ENCODE data around the gene SEZ6. TPM values are rescaled to one million over a fixed set of nuclear protein-coding genes. Genes with fewer than 3 reads are reported as not detected.

Gene SEZ6
- total RNA-seq, 1 experiment from 2014 or later, result not detected

DNA sequence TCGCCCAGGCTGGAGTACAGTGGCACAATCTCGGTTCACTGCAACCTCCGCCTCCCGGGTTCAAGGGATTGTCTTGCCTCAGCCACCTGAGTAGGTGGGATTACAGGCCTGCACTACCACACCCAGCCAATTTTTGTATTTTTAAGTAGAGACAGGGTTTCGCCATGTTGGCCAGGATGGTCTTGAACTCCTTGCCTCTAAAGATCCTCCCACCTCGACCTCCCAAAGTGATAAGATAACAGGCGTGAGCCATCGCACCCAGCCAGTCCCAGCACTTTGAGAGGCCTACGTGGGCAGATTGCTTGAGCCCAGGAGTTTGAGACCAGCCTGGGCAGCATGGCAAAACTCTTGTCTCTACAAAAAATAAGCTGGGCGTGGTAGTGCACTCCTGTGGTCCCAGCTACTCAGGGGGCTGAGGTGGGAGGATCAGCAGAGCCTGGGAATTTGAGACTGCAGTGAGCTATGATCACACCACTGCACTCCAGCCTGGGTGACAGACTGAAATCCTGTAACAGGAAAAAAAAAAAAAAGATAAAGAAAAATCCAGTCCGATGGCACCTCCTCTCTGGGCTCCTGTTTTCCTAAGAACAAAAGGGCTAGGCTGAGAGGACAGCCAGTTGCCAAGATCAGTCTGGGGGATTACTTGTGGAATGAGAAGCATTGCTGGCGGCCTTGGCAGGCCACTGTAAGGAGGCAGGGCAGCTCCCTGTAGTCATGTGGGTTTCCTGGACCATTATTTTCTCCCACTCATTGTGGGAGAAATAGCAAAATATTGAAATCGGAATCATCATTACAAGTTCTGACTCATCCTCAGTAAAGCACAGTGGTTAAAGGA lies 34.1 kb upstream of the SEZ6 start:
- Histone ChIP-seq H3K27me3 (ENCODE audit: insufficient read depth, low read depth) (peaks cover 43% of the 10 kb centered on the region), H3F3A (ENCODE audit: insufficient read depth, low read depth) (no peaks in the 10 kb centered on the region), H3K9me3 (ENCODE audit: insufficient read depth, low read depth) (no peaks in the 10 kb centered on the region), H3K79me2 (ENCODE audit: low read depth) (no peaks in the 10 kb centered on the region), H2AFZ (no peak overlapping the region), H4K20me1 (ENCODE audit: insufficient read depth) (no peaks in the 10 kb centered on the region), H3K4me3 (no peak overlapping the region), H3K27ac (no peak overlapping the region), H3K4me1 (replicated peaks; ENCODE audit: insufficient read depth) (no peaks in the 10 kb centered on the region), H3K36me3 (ENCODE audit: low read depth) (no peaks in the 10 kb centered on the region), H3K4me2 (no peak overlapping the region), H3K9me2 (ENCODE audit: insufficient read depth) (no peaks in the 10 kb centered on the region)
- no peak for TF ChIP-seq EZH2 (IDR thresholded peaks at IDR 0.05; ENCODE audit: low read depth)
- TF ChIP-seq, protein P1, sequence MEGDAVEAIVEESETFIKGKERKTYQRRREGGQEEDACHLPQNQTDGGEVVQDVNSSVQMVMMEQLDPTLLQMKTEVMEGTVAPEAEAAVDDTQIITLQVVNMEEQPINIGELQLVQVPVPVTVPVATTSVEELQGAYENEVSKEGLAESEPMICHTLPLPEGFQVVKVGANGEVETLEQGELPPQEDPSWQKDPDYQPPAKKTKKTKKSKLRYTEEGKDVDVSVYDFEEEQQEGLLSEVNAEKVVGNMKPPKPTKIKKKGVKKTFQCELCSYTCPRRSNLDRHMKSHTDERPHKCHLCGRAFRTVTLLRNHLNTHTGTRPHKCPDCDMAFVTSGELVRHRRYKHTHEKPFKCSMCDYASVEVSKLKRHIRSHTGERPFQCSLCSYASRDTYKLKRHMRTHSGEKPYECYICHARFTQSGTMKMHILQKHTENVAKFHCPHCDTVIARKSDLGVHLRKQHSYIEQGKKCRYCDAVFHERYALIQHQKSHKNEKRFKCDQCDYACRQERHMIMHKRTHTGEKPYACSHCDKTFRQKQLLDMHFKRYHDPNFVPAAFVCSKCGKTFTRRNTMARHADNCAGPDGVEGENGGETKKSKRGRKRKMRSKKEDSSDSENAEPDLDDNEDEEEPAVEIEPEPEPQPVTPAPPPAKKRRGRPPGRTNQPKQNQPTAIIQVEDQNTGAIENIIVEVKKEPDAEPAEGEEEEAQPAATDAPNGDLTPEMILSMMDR (conservative IDR thresholded peaks at IDR 0.05), result no peak
- peak in 1 of 2 experiments; percentile 21 for DNase-seq
- intact Hi-C loops (cut with micrococcal nuclease; ENCODE audit: unreplicated experiment), result no loop called here
- ChIA-PET POLR2A (ENCODE audit: unreplicated experiment) (interaction anchor here (0.6 kb wide), 2 partner anchors 22 to 161 kb away, joined by 5 to 6 read pairs; no protein-coding TSS in a partner anchor), CTCF (interaction anchor here (0.6 to 0.7 kb wide), 2 partner anchors 161 to 215 kb away, joined by 3 to 9 read pairs; no protein-coding TSS in a partner anchor)
- BruUV-seq (replicated peaks), result no TSS peak

DNA sequence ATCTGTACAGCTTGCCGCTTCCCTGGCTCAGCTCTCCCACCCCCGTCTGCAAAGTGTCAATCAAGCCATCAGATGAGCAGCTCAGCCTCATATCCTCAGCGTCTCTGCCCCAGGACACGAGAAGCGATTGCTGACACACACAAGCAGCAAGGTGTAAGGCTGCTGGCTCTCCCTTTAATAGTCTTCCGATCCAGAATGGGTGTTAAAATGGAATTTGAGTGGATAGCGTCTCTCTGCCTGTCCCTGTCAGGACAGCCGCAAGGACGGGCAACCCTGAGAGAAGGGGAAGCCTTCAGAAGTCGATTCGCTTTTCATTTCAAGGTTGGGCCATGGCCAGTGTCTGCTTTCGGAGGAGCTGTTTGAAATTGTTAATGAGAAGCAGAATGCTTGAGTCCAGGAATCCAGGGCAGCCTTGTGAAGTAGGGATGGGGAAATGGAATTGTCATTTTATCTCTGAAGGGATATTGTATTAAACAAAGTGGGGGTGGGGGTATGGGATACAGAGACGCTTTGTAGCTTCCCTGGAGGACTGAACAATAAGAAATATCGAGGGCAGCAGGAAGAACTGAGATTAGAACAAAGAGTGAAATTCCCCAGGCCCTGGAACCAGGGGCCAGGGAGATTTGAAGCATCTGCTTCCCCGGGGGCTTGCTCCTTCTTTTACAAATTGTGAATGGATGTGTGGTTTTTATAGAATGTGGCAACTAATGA lies 32.4 kb upstream of the SEZ6 start:
- Histone ChIP-seq H4K20me1 (ENCODE audit: insufficient read depth) (no peaks in the 10 kb centered on the region), H3K27me3 (ENCODE audit: insufficient read depth, low read depth) (peaks cover 60% of the 10 kb centered on the region), H2AFZ (no peak overlapping the region), H3K9me3 (ENCODE audit: insufficient read depth, low read depth) (peaks cover 10% of the 10 kb centered on the region; the same call in 1 of the 2 replicates), H3K9me2 (ENCODE audit: insufficient read depth) (no peaks in the 10 kb centered on the region), H3K79me2 (ENCODE audit: low read depth) (no peaks in the 10 kb centered on the region), H3K4me2 (no peak overlapping the region), H3F3A (ENCODE audit: insufficient read depth, low read depth) (no peaks in the 10 kb centered on the region), H3K4me1 (replicated peaks; ENCODE audit: insufficient read depth) (no peaks in the 10 kb centered on the region), H3K27ac (no peak overlapping the region), H3K4me3 (no peak overlapping the region), H3K36me3 (ENCODE audit: low read depth) (no peaks in the 10 kb centered on the region)
- ChIA-PET CTCF (no interaction called here), POLR2A (ENCODE audit: unreplicated experiment) (interaction anchor here (0.6 kb wide), 1 partner anchor 204 kb away, joined by 16 read pairs; no protein-coding TSS in a partner anchor)
- BruUV-seq (replicated peaks), result no TSS peak
- intact Hi-C loops (cut with micrococcal nuclease; ENCODE audit: unreplicated experiment), result no loop called here
- TF ChIP-seq EZH2 (IDR thresholded peaks at IDR 0.05; ENCODE audit: low read depth), result no peak
- TF ChIP-seq, protein P1 (conservative IDR thresholded peaks at IDR 0.05), result no peak
- no peak for DNase-seq

DNA sequence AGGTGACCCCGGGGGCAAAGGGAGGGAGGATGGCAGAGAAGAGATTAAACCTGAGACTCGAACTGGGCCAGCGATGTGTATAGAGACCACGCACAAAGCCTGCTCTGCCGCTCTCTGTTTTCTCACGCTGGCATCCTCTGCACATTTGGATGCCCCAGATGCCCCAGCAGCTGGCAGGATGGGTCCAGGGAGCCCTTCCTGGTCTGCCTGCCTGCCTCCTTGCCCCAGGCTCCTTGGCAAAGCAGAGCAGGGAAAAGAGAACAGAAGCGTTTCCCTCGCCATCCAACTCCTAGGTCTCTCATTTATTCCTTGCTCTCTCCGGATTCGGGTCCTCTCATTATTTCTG lies 31.9 kb upstream of the SEZ6 start:
- ChIA-PET CTCF (no interaction called here), POLR2A (ENCODE audit: unreplicated experiment) (no interaction called here)
- Histone ChIP-seq H3K27ac (no peak overlapping the region), H3K4me3 (no peak overlapping the region), H3K4me2 (no peak overlapping the region), H3K4me1 (replicated peaks; ENCODE audit: insufficient read depth) (no peaks in the 10 kb centered on the region), H3K9me3 (ENCODE audit: insufficient read depth, low read depth) (peaks cover 10% of the 10 kb centered on the region; the same call in 1 of the 2 replicates), H3K27me3 (ENCODE audit: insufficient read depth, low read depth) (peaks cover 65% of the 10 kb centered on the region), H2AFZ (no peak overlapping the region), H3K79me2 (ENCODE audit: low read depth) (no peaks in the 10 kb centered on the region), H3K36me3 (ENCODE audit: low read depth) (no peaks in the 10 kb centered on the region), H3K9me2 (ENCODE audit: insufficient read depth) (no peaks in the 10 kb centered on the region), H4K20me1 (ENCODE audit: insufficient read depth) (no peaks in the 10 kb centered on the region), H3F3A (ENCODE audit: insufficient read depth, low read depth) (no peaks in the 10 kb centered on the region)
- intact Hi-C loops (cut with micrococcal nuclease; ENCODE audit: unreplicated experiment), result no loop called here
- no TSS peak for BruUV-seq (replicated peaks)
- no peak for DNase-seq
- no peak for TF ChIP-seq EZH2 (IDR thresholded peaks at IDR 0.05; ENCODE audit: low read depth)
- TF ChIP-seq, protein P1 (conservative IDR thresholded peaks at IDR 0.05), result no peak

Measured in PC-9 (cell line).